ENCODE measurements around the gene CCDC73. TPM values are rescaled to one million over a fixed set of nuclear protein-coding genes. Genes with fewer than 3 reads are reported as not detected.

The CCDC73 gene
- total RNA-seq, 1 donor from 2014 or later = not detected

GRCh38 chr11:32567154-32567553 is 227.3 kb downstream of the CCDC73 start:
- TF ChIP-seq CTCF (IDR thresholded peaks at IDR 0.05) = no peak
- Mint-ChIP-seq H3K27me3 (ENCODE audit: low read depth) (peaks cover 16% of the 10 kb centered on the region), H3K9me3 (ENCODE audit: low read depth) (no peaks in the 10 kb centered on the region), H3K36me3 (ENCODE audit: low read depth) (peaks cover 2% of the 10 kb centered on the region), H3K27ac (ENCODE audit: unreplicated experiment) (no peak overlapping the region), H3K4me3 (ENCODE audit: unreplicated experiment) (no peak overlapping the region), H3K4me1 (ENCODE audit: low read depth) (no peaks in the 10 kb centered on the region)
- DNase-seq (ENCODE audit: low spot score) = no peak

GRCh38 chr11:32566517-32566916 is 227.9 kb downstream of the CCDC73 start:
- H3K36me3 Mint-ChIP-seq (ENCODE audit: low read depth) = peaks cover under 1% of the 10 kb centered on the region
- no peak overlapping the region for H3K4me3 Mint-ChIP-seq (ENCODE audit: unreplicated experiment)
- TF ChIP-seq CTCF (IDR thresholded peaks at IDR 0.05) = no peak
- no peaks in the 10 kb centered on the region for H3K9me3 Mint-ChIP-seq (ENCODE audit: low read depth)
- no peak overlapping the region for H3K27ac Mint-ChIP-seq (ENCODE audit: unreplicated experiment)
- no peaks in the 10 kb centered on the region for H3K4me1 Mint-ChIP-seq (ENCODE audit: low read depth)
- no peak for DNase-seq (ENCODE audit: low spot score)
- H3K27me3 Mint-ChIP-seq (ENCODE audit: low read depth) = peaks cover 14% of the 10 kb centered on the region

- no peak for DNase-seq (ENCODE audit: low spot score)
- no peaks in the 10 kb centered on the region for H3K9me3 Mint-ChIP-seq (ENCODE audit: low read depth)
- H3K4me3 Mint-ChIP-seq (ENCODE audit: unreplicated experiment) = no peak overlapping the region
- H3K36me3 Mint-ChIP-seq (ENCODE audit: low read depth) = no peaks in the 10 kb centered on the region
- no peak overlapping the region for H3K27ac Mint-ChIP-seq (ENCODE audit: unreplicated experiment)
- no peaks in the 10 kb centered on the region for H3K27me3 Mint-ChIP-seq (ENCODE audit: low read depth)
- no peak for TF ChIP-seq CTCF (IDR thresholded peaks at IDR 0.05)
- no peaks in the 10 kb centered on the region for H3K4me1 Mint-ChIP-seq (ENCODE audit: low read depth)
These were observed 230.9 kb downstream of the CCDC73 start for GRCh38 chr11:32563600-32563959.

GRCh38 chr11:32562839-32563599 is 231.4 kb downstream of the CCDC73 start:
- no peak for DNase-seq (ENCODE audit: low spot score)
- H3K36me3 Mint-ChIP-seq (ENCODE audit: low read depth) = no peaks in the 10 kb centered on the region
- no peak for TF ChIP-seq CTCF (IDR thresholded peaks at IDR 0.05)
- no peak overlapping the region for H3K27ac Mint-ChIP-seq (ENCODE audit: unreplicated experiment)
- H3K9me3 Mint-ChIP-seq (ENCODE audit: low read depth) = no peaks in the 10 kb centered on the region
- H3K27me3 Mint-ChIP-seq (ENCODE audit: low read depth) = no peaks in the 10 kb centered on the region
- no peaks in the 10 kb centered on the region for H3K4me1 Mint-ChIP-seq (ENCODE audit: low read depth)
- H3K4me3 Mint-ChIP-seq (ENCODE audit: unreplicated experiment) = no peak overlapping the region

- H3K4me3 Mint-ChIP-seq (ENCODE audit: unreplicated experiment) = no peak overlapping the region
- no peak for DNase-seq (ENCODE audit: low spot score)
- no peaks in the 10 kb centered on the region for H3K36me3 Mint-ChIP-seq (ENCODE audit: low read depth)
- no peak overlapping the region for H3K27ac Mint-ChIP-seq (ENCODE audit: unreplicated experiment)
- no peak for TF ChIP-seq CTCF (IDR thresholded peaks at IDR 0.05)
- no peaks in the 10 kb centered on the region for H3K9me3 Mint-ChIP-seq (ENCODE audit: low read depth)
- H3K4me1 Mint-ChIP-seq (ENCODE audit: low read depth) = no peaks in the 10 kb centered on the region
- no peaks in the 10 kb centered on the region for H3K27me3 Mint-ChIP-seq (ENCODE audit: low read depth)
These were observed 232.6 kb downstream of the CCDC73 start for GRCh38 chr11:32561835-32562234.

All from chondrocyte (in vitro differentiated cells).